ENCODE results near the gene PITX3. TPM values are rescaled to one million over a fixed set of nuclear protein-coding genes. Genes with fewer than 3 reads are reported as not detected.

PITX3 gene
- total and polyA plus RNA-seq, 2 donors, result 0.08 to 0.32 TPM

Other genes with a start within 250 kb of the PITX3 start
- 13.4 TPM for gene ARMH3, start 185.3 kb downstream of the PITX3 start, total RNA-seq
- 23.0 TPM for gene ARMH3, start 185.3 kb downstream of the PITX3 start, polyA plus RNA-seq
- gene HPS6, start 176.2 kb downstream of the PITX3 start, total RNA-seq, result 11.1 TPM
- 18.7 TPM for gene HPS6, start 176.2 kb downstream of the PITX3 start, polyA plus RNA-seq
- 51.8 TPM for gene LDB1, start 121.1 kb downstream of the PITX3 start, total RNA-seq
- gene LDB1, start 121.1 kb downstream of the PITX3 start, polyA plus RNA-seq, result 65.3 TPM
- gene PPRC1, start 108.5 kb downstream of the PITX3 start, total RNA-seq, result 12.1 TPM
- gene PPRC1, start 108.5 kb downstream of the PITX3 start, polyA plus RNA-seq, result 20.7 TPM
- gene NOLC1, start 89.1 kb downstream of the PITX3 start, total RNA-seq, result 23.6 TPM
- 43.1 TPM for gene NOLC1, start 89.1 kb downstream of the PITX3 start, polyA plus RNA-seq
- gene ELOVL3, start 15.2 kb downstream of the PITX3 start, total RNA-seq, result not detected
- 0.29 TPM for gene ELOVL3, start 15.2 kb downstream of the PITX3 start, polyA plus RNA-seq
- 29.3 TPM for gene GBF1, start 4.0 kb upstream of the PITX3 start, total RNA-seq
- gene GBF1, start 4.0 kb upstream of the PITX3 start, polyA plus RNA-seq, result 22.9 TPM
- 11.3 TPM for gene NFKB2, start 154.2 kb upstream of the PITX3 start, total RNA-seq
- 30.8 TPM for gene NFKB2, start 154.2 kb upstream of the PITX3 start, polyA plus RNA-seq
- gene PSD, start 177.3 kb upstream of the PITX3 start, total RNA-seq, result 38.4 TPM
- 276 TPM for gene PSD, start 177.3 kb upstream of the PITX3 start, polyA plus RNA-seq
- 2.0 TPM for gene FBXL15, start 179.3 kb upstream of the PITX3 start, total RNA-seq
- gene FBXL15, start 179.3 kb upstream of the PITX3 start, polyA plus RNA-seq, result 36.6 TPM
- 26.9 TPM for gene CUEDC2, start 191.1 kb upstream of the PITX3 start, total RNA-seq
- gene CUEDC2, start 191.1 kb upstream of the PITX3 start, polyA plus RNA-seq, result 77.9 TPM
- gene C10orf95, start 210.0 kb upstream of the PITX3 start, total RNA-seq, result not detected
- 0.11 TPM for gene C10orf95, start 210.0 kb upstream of the PITX3 start, polyA plus RNA-seq